ENCODE data around the gene MRPS5.
A peak's percentile ranks its signal among the peaks of the same experiment; 100 is the strongest.

MRPS5 gene

GRCh38 chr2:95052804-95053479 lies 68.7 kb downstream of the MRPS5 start:
- H3K4me3 ChIP-seq (ENCODE audit: low read length, poor library complexity, severe bottlenecking), result peak overlapping the region; percentile 64
- H3K4me2 ChIP-seq (ENCODE audit: low read depth, low read length, poor library complexity, severe bottlenecking), result peak overlapping the region; percentile 78
- no peaks in the 10 kb centered on the region for H3K4me1 ChIP-seq (ENCODE audit: insufficient read depth, low read length, poor library complexity, severe bottlenecking)

GRCh38 chr2:95052307-95052706 lies 69.3 kb downstream of the MRPS5 start:
- Histone ChIP-seq H3K9ac (ENCODE audit: low read depth, low read length, poor library complexity, severe bottlenecking) (no peak overlapping the region), H3K79me2 (ENCODE audit: insufficient read depth, low read length) (no peaks in the 10 kb centered on the region), H3K27me3 (ENCODE audit: insufficient read depth, low read length, poor library complexity, severe bottlenecking) (no peaks in the 10 kb centered on the region), H3K9me3 (ENCODE audit: insufficient read depth, low read depth, low read length) (no peaks in the 10 kb centered on the region), H3K36me3 (ENCODE audit: insufficient read depth, low read length) (no peaks in the 10 kb centered on the region), H4K20me1 (ENCODE audit: insufficient read depth, low read length, poor library complexity, severe bottlenecking) (no peaks in the 10 kb centered on the region), H3F3A (ENCODE audit: low read depth) (no peaks in the 10 kb centered on the region), H3K4me2 (ENCODE audit: low read depth, low read length, poor library complexity, severe bottlenecking) (no peak overlapping the region), H3K4me3 (ENCODE audit: low read length, poor library complexity, severe bottlenecking) (no peak overlapping the region), H3K9me2 (replicated peaks; ENCODE audit: low read depth, low read length) (no peaks in the 10 kb centered on the region), H2AFZ (ENCODE audit: low read length) (no peak overlapping the region), H3K4me1 (ENCODE audit: insufficient read depth, low read length, poor library complexity, severe bottlenecking) (no peaks in the 10 kb centered on the region)
- no peak for TF ChIP-seq CTCF (conservative IDR thresholded peaks at IDR 0.05; ENCODE audit: low read length)
- no peak for TF ChIP-seq EZH2phosphoT487 (IDR thresholded peaks at IDR 0.05; ENCODE audit: borderline replicate concordance)

More at GRCh38 chr2:95052804-95053479, 68.7 kb downstream of the MRPS5 start:
- H3K9me3 ChIP-seq (ENCODE audit: insufficient read depth, low read depth, low read length), result no peaks in the 10 kb centered on the region
- H3K36me3 ChIP-seq (ENCODE audit: insufficient read depth, low read length), result no peaks in the 10 kb centered on the region
- no peaks in the 10 kb centered on the region for H3K27me3 ChIP-seq (ENCODE audit: insufficient read depth, low read length, poor library complexity, severe bottlenecking)
- no peaks in the 10 kb centered on the region for H4K20me1 ChIP-seq (ENCODE audit: insufficient read depth, low read length, poor library complexity, severe bottlenecking)
- TF ChIP-seq CTCF (conservative IDR thresholded peaks at IDR 0.05; ENCODE audit: low read length) (peak; percentile 36), EZH2phosphoT487 (IDR thresholded peaks at IDR 0.05; ENCODE audit: borderline replicate concordance) (no peak)
- H3K79me2 ChIP-seq (ENCODE audit: insufficient read depth, low read length), result no peaks in the 10 kb centered on the region
- no peak overlapping the region for H3K9ac ChIP-seq (ENCODE audit: low read depth, low read length, poor library complexity, severe bottlenecking)
- H3F3A ChIP-seq (ENCODE audit: low read depth), result no peaks in the 10 kb centered on the region
- H3K9me2 ChIP-seq (replicated peaks; ENCODE audit: low read depth, low read length), result no peaks in the 10 kb centered on the region
- peak overlapping the region; percentile 94 for H2AFZ ChIP-seq (ENCODE audit: low read length)

GRCh38 chr2:95051626-95052025 lies 70.0 kb downstream of the MRPS5 start:
- H3K4me3 ChIP-seq (ENCODE audit: low read length, poor library complexity, severe bottlenecking), result no peak overlapping the region
- no peaks in the 10 kb centered on the region for H3F3A ChIP-seq (ENCODE audit: low read depth)
- TF ChIP-seq EZH2phosphoT487 (IDR thresholded peaks at IDR 0.05; ENCODE audit: borderline replicate concordance) (no peak), CTCF (conservative IDR thresholded peaks at IDR 0.05; ENCODE audit: low read length) (no peak)

More at GRCh38 chr2:95051626-95052025, 70.0 kb downstream of the MRPS5 start:
- Histone ChIP-seq H3K9me2 (replicated peaks; ENCODE audit: low read depth, low read length) (no peaks in the 10 kb centered on the region), H4K20me1 (ENCODE audit: insufficient read depth, low read length, poor library complexity, severe bottlenecking) (no peaks in the 10 kb centered on the region), H3K36me3 (ENCODE audit: insufficient read depth, low read length) (no peaks in the 10 kb centered on the region), H3K4me2 (ENCODE audit: low read depth, low read length, poor library complexity, severe bottlenecking) (no peak overlapping the region), H3K9ac (ENCODE audit: low read depth, low read length, poor library complexity, severe bottlenecking) (no peak overlapping the region), H2AFZ (ENCODE audit: low read length) (no peak overlapping the region), H3K9me3 (ENCODE audit: insufficient read depth, low read depth, low read length) (no peaks in the 10 kb centered on the region), H3K4me1 (ENCODE audit: insufficient read depth, low read length, poor library complexity, severe bottlenecking) (no peaks in the 10 kb centered on the region), H3K79me2 (ENCODE audit: insufficient read depth, low read length) (no peaks in the 10 kb centered on the region), H3K27me3 (ENCODE audit: insufficient read depth, low read length, poor library complexity, severe bottlenecking) (no peaks in the 10 kb centered on the region)
